GM23248 (cell line): ENCODE results near the gene STAT6. TPM values are rescaled to one million over a fixed set of nuclear protein-coding genes. Genes with fewer than 3 reads are reported as not detected.

Experiments used
- DNase-seq: peaks from one replicate; pipeline ENCODE4 v3.0.0-alpha.2; 2015
- H2AFZ ChIP-seq: fragments of 200-600 bp; sonication (generic); 2 replicates; pipeline ENCODE4 v1.6.1; 2016; ENCODE audit warnings: antibody characterized with exemption
- H3F3A ChIP-seq: fragments of 200-600 bp; sonication (generic); 2 replicates; pipeline ENCODE4 v1.6.1; 2016; ENCODE audit warnings: mild to moderate bottlenecking, antibody characterized with exemption, mixed run types; ENCODE audit not compliant: insufficient read depth
- H3K27ac ChIP-seq: fragments of 200-600 bp; sonication (generic); 2 replicates; pipeline ENCODE4 v1.5.1; 2016; ENCODE audit warnings: mild to moderate bottlenecking
- H3K27me3 ChIP-seq: fragments of 200-600 bp; sonication (generic); replicated peaks from 2 replicates; pipeline ENCODE4 v1.6.1; 2016; ENCODE audit warnings: mild to moderate bottlenecking; ENCODE audit not compliant: insufficient read depth
- H3K36me3 ChIP-seq: fragments of 200-600 bp; sonication (generic); 2 replicates; pipeline ENCODE4 v1.6.1; 2016; ENCODE audit warnings: low read depth, mild to moderate bottlenecking
- H3K4me1 ChIP-seq: fragments of 200-600 bp; sonication (generic); 2 replicates; pipeline ENCODE4 v1.6.1; 2016; ENCODE audit warnings: mild to moderate bottlenecking; ENCODE audit not compliant: insufficient read depth
- H3K4me2 ChIP-seq: fragments of 200-600 bp; sonication (generic); one replicate; pipeline ENCODE4 v1.6.1; 2016; ENCODE audit warnings: mild to moderate bottlenecking; ENCODE audit not compliant: unreplicated experiment
- H3K4me3 ChIP-seq: fragments of 200-600 bp; sonication (generic); 2 replicates; pipeline ENCODE4 v1.5.1; 2016; ENCODE audit warnings: mild to moderate bottlenecking
- H3K79me2 ChIP-seq: fragments of 200-600 bp; sonication (generic); 2 replicates; pipeline ENCODE4 v1.6.1; 2016; ENCODE audit warnings: mild to moderate bottlenecking; ENCODE audit not compliant: insufficient read depth
- H3K9ac ChIP-seq: fragments of 200-600 bp; sonication (generic); 2 replicates; pipeline ENCODE4 v1.6.1; 2016; ENCODE audit warnings: mild to moderate bottlenecking
- H3K9me2 ChIP-seq: fragments of 200-600 bp; sonication (generic); 2 replicates; pipeline ENCODE4 v1.6.1; 2016; ENCODE audit warnings: mixed run types, mild to moderate bottlenecking, moderate library complexity; ENCODE audit not compliant: insufficient read depth
- H3K9me3 ChIP-seq: fragments of 200-600 bp; sonication (generic); one replicate; pipeline ENCODE4 v1.6.1; 2017; ENCODE audit warnings: low read depth
- H4K20me1 ChIP-seq: fragments of 200-600 bp; sonication (generic); 2 replicates; pipeline ENCODE4 v1.6.0; 2016; ENCODE audit not compliant: insufficient read depth
- EZH2 ChIP-seq: fragments of 200-600 bp; sonication (generic); IDR thresholded peaks from 2 replicates; pipeline ENCODE4 v1.6.1; 2018; ENCODE audit warnings: antibody characterized with exemption, mild to moderate bottlenecking; ENCODE audit not compliant: insufficient read depth, poor library complexity, severe bottlenecking
- EZH2phosphoT487 ChIP-seq: fragments of 200-600 bp; sonication (generic); IDR thresholded peaks from 2 replicates; pipeline ENCODE4 v1.6.1; 2018; ENCODE audit warnings: antibody characterized with exemption, moderate library complexity, mild to moderate bottlenecking, low read depth; ENCODE audit not compliant: insufficient read depth
- WGBS, 2 experiments: methylation state at CpG; one replicate each; pipeline ENCODE4 v1.1.6; 2015 to 2017; ENCODE audit warnings: low lambda C conversion rate in 2 of 2, low coverage in 1 of 2; ENCODE audit errors: missing lambda C conversion rate in 2 of 2; 5-methylcytosine and 5-hydroxymethylcytosine counted together
- in situ Hi-C: fragments of 300-500 bp; cut with MboI; formaldehyde crosslinking; loops from 2 replicates; pipeline ENCODE4 v1.15.0; 2020
- polyA plus RNA-seq: library from polyadenylated mRNA; unstranded; fragments of >200 nt; fragmentation: Nextera tagmentation; extraction: Ambion mirVana; gene quantifications from 2 replicates; pipeline ENCODE4 v1.2.1, GENCODE V29; 2016
- total RNA-seq: library from RNA; depleted of rRNA; stranded (reverse); fragments of >200 nt; shearing (Covaris generic); gene quantifications from 2 replicates; pipeline ENCODE4 v1.2.3, GENCODE V29; 2014

The STAT6 gene
- total and polyA plus RNA-seq, 2 experiments from 2014 or later, result 70.7 to 103 TPM

GRCh38 chr12:57151741-57152630 lies 40.8 kb upstream of the STAT6 start:
- Histone ChIP-seq H3K27ac (peak overlapping the region; percentile 98), H3K9ac (peak overlapping the region; percentile 81), H3K9me3 (no peaks in the 10 kb centered on the region), H3K79me2 (peaks cover 77% of the 10 kb centered on the region), H2AFZ (no peak overlapping the region), H3F3A (peaks cover 83% of the 10 kb centered on the region), H4K20me1 (no peaks in the 10 kb centered on the region), H3K27me3 (no peaks in the 10 kb centered on the region), H3K4me1 (peaks cover 67% of the 10 kb centered on the region), H3K9me2 (no peaks in the 10 kb centered on the region), H3K36me3 (peaks cover 41% of the 10 kb centered on the region), H3K4me2 (peak overlapping the region; percentile 65), H3K4me3 (peak overlapping the region; percentile 37)
- WGBS, 2 experiments, result 5 to 6% methylated on average over 17 of the region's 17 CpGs
- peak; percentile 91 for DNase-seq
- TF ChIP-seq EZH2phosphoT487 (no peak), EZH2 (no peak)
- in situ Hi-C loops, result no loop called here

GRCh38 chr12:57150400-57151000 lies 39.3 kb upstream of the STAT6 start:
- TF ChIP-seq EZH2phosphoT487 (no peak), EZH2 (no peak)
- Histone ChIP-seq H2AFZ (no peak overlapping the region), H3K27me3 (no peaks in the 10 kb centered on the region), H3K4me1 (peaks cover 82% of the 10 kb centered on the region), H3K9ac (peak overlapping the region; percentile 81; the same call in 1 of the 2 replicates), H3K4me2 (peak overlapping the region; percentile 65), H3K9me2 (no peaks in the 10 kb centered on the region), H3K4me3 (no peak overlapping the region), H3K9me3 (no peaks in the 10 kb centered on the region), H3F3A (peaks cover 95% of the 10 kb centered on the region), H3K27ac (peak overlapping the region; percentile 98), H3K79me2 (peaks cover 77% of the 10 kb centered on the region), H3K36me3 (peaks cover 49% of the 10 kb centered on the region), H4K20me1 (no peaks in the 10 kb centered on the region)
- in situ Hi-C loops, result no loop called here
- DNase-seq, result no peak
- WGBS, 2 experiments, result 88 to 89% methylated on average over 6 of the region's 6 CpGs

GRCh38 chr12:57149245-57149900 lies 38.2 kb upstream of the STAT6 start:
- Histone ChIP-seq H3K79me2 (peaks cover 77% of the 10 kb centered on the region), H3K4me3 (0 out of 2 replicates have a peak overlapping the region, but pooled peaks have one; percentile 9), H3K4me1 (peaks cover 86% of the 10 kb centered on the region), H3K36me3 (peaks cover 50% of the 10 kb centered on the region), H3K9me3 (no peaks in the 10 kb centered on the region), H3K4me2 (peak overlapping the region; percentile 66), H2AFZ (no peak overlapping the region), H4K20me1 (no peaks in the 10 kb centered on the region), H3K9ac (peak overlapping the region; percentile 76), H3K27ac (peak overlapping the region; percentile 98), H3F3A (peaks cover 95% of the 10 kb centered on the region), H3K27me3 (no peaks in the 10 kb centered on the region), H3K9me2 (no peaks in the 10 kb centered on the region)
- in situ Hi-C loops, result no loop called here
- 25 to 29% methylated on average over 13 of the region's 13 CpGs for WGBS, 2 experiments
- no peak for TF ChIP-seq EZH2phosphoT487
- TF ChIP-seq EZH2, result no peak
- DNase-seq, result peak; percentile 93

- in situ Hi-C loops, result no loop called here
- no peaks in the 10 kb centered on the region for H3K9me3 ChIP-seq
These were observed 37.5 kb upstream of the STAT6 start for GRCh38 chr12:57148469-57149244.

More at GRCh38 chr12:57148469-57149244, 37.5 kb upstream of the STAT6 start:
- H3K79me2 ChIP-seq, result peaks cover 77% of the 10 kb centered on the region
- peak overlapping the region; percentile 76 for H3K9ac ChIP-seq
- H3F3A ChIP-seq, result peaks cover 92% of the 10 kb centered on the region
- peak overlapping the region; percentile 98 for H3K27ac ChIP-seq
- peak; percentile 87 for DNase-seq
- H3K4me1 ChIP-seq, result peaks cover 85% of the 10 kb centered on the region
- no peaks in the 10 kb centered on the region for H3K27me3 ChIP-seq
- no peaks in the 10 kb centered on the region for H3K9me2 ChIP-seq
- 1 to 12% methylated on average over 4 of the region's 4 CpGs for WGBS, 2 experiments
- H3K36me3 ChIP-seq, result peaks cover 56% of the 10 kb centered on the region
- H3K4me3 ChIP-seq, result peak overlapping the region; percentile 21; the same call in 1 of the 2 replicates
- no peaks in the 10 kb centered on the region for H4K20me1 ChIP-seq
- TF ChIP-seq EZH2phosphoT487 (no peak), EZH2 (no peak)
- H2AFZ ChIP-seq, result no peak overlapping the region
- peak overlapping the region; percentile 66 for H3K4me2 ChIP-seq
